ENCODE data around the gene LAMB1. TPM values are rescaled to one million over a fixed set of nuclear protein-coding genes. Genes with fewer than 3 reads are reported as not detected.

Gene LAMB1
- total RNA-seq, 1 donor from 2014 or later = 245 TPM

- Histone ChIP-seq H3K4me3 (ENCODE audit: low read depth, low read length) (no peak overlapping the region), H3K36me3 (ENCODE audit: control insufficient read depth, insufficient read depth, low read length) (peaks cover 7% of the 10 kb centered on the region), H3K27me3 (ENCODE audit: control insufficient read depth, insufficient read depth, low read length) (no peaks in the 10 kb centered on the region)
- DNase-seq (ENCODE audit: low read depth) = no peak
- TF ChIP-seq CTCF (IDR thresholded peaks at IDR 0.05; ENCODE audit: insufficient read depth, low read length, poor library complexity, severe bottlenecking) = no peak
Measured at GRCh38 chr7:107982042-107982840, 20.7 kb downstream of the LAMB1 start.

- DNase-seq (ENCODE audit: low read depth) = no peak
- Histone ChIP-seq H3K4me3 (ENCODE audit: low read depth, low read length) (no peak overlapping the region), H3K27me3 (ENCODE audit: control insufficient read depth, insufficient read depth, low read length) (no peaks in the 10 kb centered on the region), H3K36me3 (ENCODE audit: control insufficient read depth, insufficient read depth, low read length) (peaks cover 10% of the 10 kb centered on the region)
- TF ChIP-seq CTCF (IDR thresholded peaks at IDR 0.05; ENCODE audit: insufficient read depth, low read length, poor library complexity, severe bottlenecking) = no peak
Measured at GRCh38 chr7:107981466-107981865, 21.5 kb downstream of the LAMB1 start.

GRCh38 chr7:107980671-107981190 is 22.2 kb downstream of the LAMB1 start:
- Histone ChIP-seq H3K27me3 (ENCODE audit: control insufficient read depth, insufficient read depth, low read length) (no peaks in the 10 kb centered on the region), H3K4me3 (ENCODE audit: low read depth, low read length) (no peak overlapping the region), H3K36me3 (ENCODE audit: control insufficient read depth, insufficient read depth, low read length) (peaks cover 13% of the 10 kb centered on the region)
- no peak for TF ChIP-seq CTCF (IDR thresholded peaks at IDR 0.05; ENCODE audit: insufficient read depth, low read length, poor library complexity, severe bottlenecking)
- no peak for DNase-seq (ENCODE audit: low read depth)

GRCh38 chr7:107980171-107980570 is 22.8 kb downstream of the LAMB1 start:
- Histone ChIP-seq H3K36me3 (ENCODE audit: control insufficient read depth, insufficient read depth, low read length) (peaks cover 15% of the 10 kb centered on the region), H3K4me3 (ENCODE audit: low read depth, low read length) (no peak overlapping the region), H3K27me3 (ENCODE audit: control insufficient read depth, insufficient read depth, low read length) (no peaks in the 10 kb centered on the region)
- TF ChIP-seq CTCF (IDR thresholded peaks at IDR 0.05; ENCODE audit: insufficient read depth, low read length, poor library complexity, severe bottlenecking) = no peak
- DNase-seq (ENCODE audit: low read depth) = no peak

GRCh38 chr7:107978815-107979408 is 24.0 kb downstream of the LAMB1 start:
- H3K36me3 ChIP-seq (ENCODE audit: control insufficient read depth, insufficient read depth, low read length) = peaks cover 14% of the 10 kb centered on the region
- no peak for TF ChIP-seq CTCF (IDR thresholded peaks at IDR 0.05; ENCODE audit: insufficient read depth, low read length, poor library complexity, severe bottlenecking)
- no peak for DNase-seq (ENCODE audit: low read depth)
- H3K27me3 ChIP-seq (ENCODE audit: control insufficient read depth, insufficient read depth, low read length) = no peaks in the 10 kb centered on the region
- H3K4me3 ChIP-seq (ENCODE audit: low read depth, low read length) = no peak overlapping the region
